Measurements from ENCODE around the gene SYF2.
"Not testable (repeated sequence)": the region's sequence is repeated elsewhere in the genome, so short reads cannot be mapped to it uniquely, and the experiment has no call there.

Gene SYF2

DNA sequence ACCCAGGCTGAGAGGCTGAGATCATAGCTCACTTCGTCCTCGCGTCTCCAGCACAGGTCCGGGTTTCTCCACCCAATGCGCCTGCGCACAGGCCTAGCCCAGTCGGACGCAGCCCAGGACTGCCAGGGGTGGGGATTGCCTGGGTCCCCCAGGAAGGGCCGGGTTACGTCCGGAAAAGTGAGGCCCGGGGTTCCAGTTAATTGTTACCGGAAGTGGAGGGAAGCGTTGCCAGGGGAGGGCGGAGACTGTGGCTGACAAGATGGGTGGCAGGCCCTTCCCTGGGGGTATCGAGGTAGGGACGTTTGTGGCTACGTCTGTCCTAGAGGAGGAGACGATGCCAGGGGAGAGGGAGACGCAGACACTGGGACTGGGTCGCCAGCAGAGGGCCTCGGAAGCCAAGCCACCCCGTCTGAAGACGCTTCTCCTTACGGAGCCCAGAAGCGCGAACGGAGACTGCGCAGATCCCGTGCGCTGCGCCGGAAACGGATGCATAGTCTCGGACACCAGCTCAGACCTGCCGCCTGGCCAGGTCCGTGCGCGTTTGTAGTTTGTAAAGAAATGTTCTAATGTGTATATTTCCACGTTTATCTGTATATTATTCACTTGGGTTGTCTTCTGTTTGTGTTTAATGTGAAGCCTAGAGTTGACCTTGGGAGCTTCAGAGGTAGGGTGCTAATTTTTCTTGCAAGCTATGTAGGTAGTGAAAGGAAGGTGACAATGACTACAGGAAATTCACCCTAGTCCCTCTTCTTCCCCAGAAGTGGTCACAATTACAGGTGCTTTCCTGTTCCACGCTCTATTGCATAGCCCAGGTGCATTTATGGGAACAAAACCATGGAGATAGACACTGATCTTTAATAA lies 7.6 kb upstream of the SYF2 start:
- peak; percentile 92 for ATAC-seq (ENCODE audit: low read depth)
- TF ChIP-seq, protein P1, sequence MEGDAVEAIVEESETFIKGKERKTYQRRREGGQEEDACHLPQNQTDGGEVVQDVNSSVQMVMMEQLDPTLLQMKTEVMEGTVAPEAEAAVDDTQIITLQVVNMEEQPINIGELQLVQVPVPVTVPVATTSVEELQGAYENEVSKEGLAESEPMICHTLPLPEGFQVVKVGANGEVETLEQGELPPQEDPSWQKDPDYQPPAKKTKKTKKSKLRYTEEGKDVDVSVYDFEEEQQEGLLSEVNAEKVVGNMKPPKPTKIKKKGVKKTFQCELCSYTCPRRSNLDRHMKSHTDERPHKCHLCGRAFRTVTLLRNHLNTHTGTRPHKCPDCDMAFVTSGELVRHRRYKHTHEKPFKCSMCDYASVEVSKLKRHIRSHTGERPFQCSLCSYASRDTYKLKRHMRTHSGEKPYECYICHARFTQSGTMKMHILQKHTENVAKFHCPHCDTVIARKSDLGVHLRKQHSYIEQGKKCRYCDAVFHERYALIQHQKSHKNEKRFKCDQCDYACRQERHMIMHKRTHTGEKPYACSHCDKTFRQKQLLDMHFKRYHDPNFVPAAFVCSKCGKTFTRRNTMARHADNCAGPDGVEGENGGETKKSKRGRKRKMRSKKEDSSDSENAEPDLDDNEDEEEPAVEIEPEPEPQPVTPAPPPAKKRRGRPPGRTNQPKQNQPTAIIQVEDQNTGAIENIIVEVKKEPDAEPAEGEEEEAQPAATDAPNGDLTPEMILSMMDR (IDR thresholded peaks at IDR 0.05; ENCODE audit: poor library complexity, severe bottlenecking) = peak; percentile 62

DNA sequence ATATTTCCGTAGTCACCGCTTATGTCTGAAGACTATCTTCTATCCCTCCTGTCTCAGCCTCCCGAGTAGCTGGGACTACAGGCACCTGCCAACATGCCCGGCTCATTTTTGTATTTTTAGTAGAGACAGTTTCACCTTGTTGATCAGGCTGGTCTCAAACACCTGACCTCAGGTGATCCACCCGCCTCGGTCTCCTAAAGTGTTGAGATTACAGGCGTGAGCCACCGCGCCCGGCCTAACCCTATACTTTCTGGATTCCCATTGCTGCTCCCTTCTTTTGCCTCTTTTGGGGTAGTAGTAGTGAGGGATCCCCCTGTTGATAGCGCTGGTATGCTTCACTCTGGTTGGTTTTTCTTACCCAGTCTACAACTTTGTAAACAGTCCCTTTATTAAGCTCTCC lies 5.7 kb upstream of the SYF2 start:
- H3K27me3 ChIP-seq (ENCODE audit: insufficient read depth, poor library complexity, severe bottlenecking) = no peaks in the 10 kb centered on the region
- no peak overlapping the region for H3K4me3 ChIP-seq (ENCODE audit: severe bottlenecking)
- DNase-seq (ENCODE audit: low spot score) (no peak), ATAC-seq (ENCODE audit: low read depth) (no peak)
- TF ChIP-seq, protein P1 (IDR thresholded peaks at IDR 0.05; ENCODE audit: poor library complexity, severe bottlenecking) = no peak
- H3K27ac ChIP-seq (ENCODE audit: poor library complexity, severe bottlenecking) = no peak overlapping the region
- H3K4me1 ChIP-seq (ENCODE audit: insufficient read depth, poor library complexity, severe bottlenecking) = peaks cover 4% of the 10 kb centered on the region
- no peaks in the 10 kb centered on the region for H3K9me3 ChIP-seq (ENCODE audit: severe bottlenecking)
- H3K36me3 ChIP-seq (ENCODE audit: low read depth) = peaks cover 44% of the 10 kb centered on the region

More for the DNA sequence above, 7.6 kb upstream of the SYF2 start:
- no peaks in the 10 kb centered on the region for H3K27me3 ChIP-seq (ENCODE audit: insufficient read depth, poor library complexity, severe bottlenecking)
- peak; percentile 92 for DNase-seq (ENCODE audit: low spot score)
- no peaks in the 10 kb centered on the region for H3K9me3 ChIP-seq (ENCODE audit: severe bottlenecking)
- peaks cover 46% of the 10 kb centered on the region for H3K36me3 ChIP-seq (ENCODE audit: low read depth)
- peak overlapping the region; percentile 31 for H3K4me3 ChIP-seq (ENCODE audit: severe bottlenecking)
- H3K4me1 ChIP-seq (ENCODE audit: insufficient read depth, poor library complexity, severe bottlenecking) = peaks cover 4% of the 10 kb centered on the region
- peak overlapping the region; percentile 85 for H3K27ac ChIP-seq (ENCODE audit: poor library complexity, severe bottlenecking)

DNA sequence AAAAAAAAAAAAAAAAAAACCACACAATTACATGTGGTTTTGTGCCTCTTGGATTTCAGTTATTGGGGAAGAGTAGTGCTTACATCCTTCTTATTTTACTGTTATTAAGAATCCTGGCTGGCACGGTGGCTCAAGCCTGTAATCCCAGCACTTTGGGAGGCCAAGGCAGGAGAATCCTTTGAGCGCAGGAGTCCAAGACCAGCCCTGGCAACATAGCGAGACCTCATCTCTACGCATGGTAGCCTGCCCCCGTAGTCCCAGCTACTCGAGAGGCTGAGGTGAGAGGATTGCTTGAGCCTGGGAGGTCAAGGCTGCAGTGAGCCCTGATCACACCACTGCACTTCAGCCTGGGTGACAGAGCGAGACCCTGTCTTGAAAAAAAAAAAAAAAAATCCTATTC lies 4.0 kb upstream of the SYF2 start:
- not testable (repeated sequence) for H3K27ac ChIP-seq (ENCODE audit: poor library complexity, severe bottlenecking); DNase-seq (ENCODE audit: low spot score); H3K27me3 ChIP-seq (ENCODE audit: insufficient read depth, poor library complexity, severe bottlenecking); H3K4me3 ChIP-seq (ENCODE audit: severe bottlenecking); H3K9me3 ChIP-seq (ENCODE audit: severe bottlenecking); H3K4me1 ChIP-seq (ENCODE audit: insufficient read depth, poor library complexity, severe bottlenecking); ATAC-seq (ENCODE audit: low read depth)
- peaks cover 30% of the 10 kb centered on the region for H3K36me3 ChIP-seq (ENCODE audit: low read depth)

DNA sequence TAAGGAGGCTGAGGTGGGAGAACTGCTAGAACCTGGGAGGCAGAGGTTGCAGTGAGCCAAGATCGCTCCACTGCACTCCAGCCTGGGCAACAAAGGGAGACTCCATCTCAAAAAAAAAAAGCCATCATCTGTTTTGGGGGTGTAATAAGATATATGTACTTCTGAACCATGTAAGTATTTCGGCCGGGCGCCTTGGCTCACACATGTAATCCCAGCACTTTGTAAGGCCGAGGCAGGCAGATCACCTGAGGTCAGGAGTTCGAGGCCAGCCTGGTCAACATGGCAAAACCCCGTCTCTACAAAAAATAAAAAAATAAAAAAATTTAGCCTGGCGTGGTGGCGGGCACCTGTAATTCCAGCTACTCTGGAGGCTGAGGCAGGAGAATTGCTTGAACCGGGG lies 3.1 kb upstream of the SYF2 start:
- H3K27ac ChIP-seq (ENCODE audit: poor library complexity, severe bottlenecking); DNase-seq (ENCODE audit: low spot score); H3K9me3 ChIP-seq (ENCODE audit: severe bottlenecking); H3K4me1 ChIP-seq (ENCODE audit: insufficient read depth, poor library complexity, severe bottlenecking); H3K4me3 ChIP-seq (ENCODE audit: severe bottlenecking); ATAC-seq (ENCODE audit: low read depth); H3K27me3 ChIP-seq (ENCODE audit: insufficient read depth, poor library complexity, severe bottlenecking): not testable (repeated sequence)
- peaks cover 32% of the 10 kb centered on the region for H3K36me3 ChIP-seq (ENCODE audit: low read depth)

DNA sequence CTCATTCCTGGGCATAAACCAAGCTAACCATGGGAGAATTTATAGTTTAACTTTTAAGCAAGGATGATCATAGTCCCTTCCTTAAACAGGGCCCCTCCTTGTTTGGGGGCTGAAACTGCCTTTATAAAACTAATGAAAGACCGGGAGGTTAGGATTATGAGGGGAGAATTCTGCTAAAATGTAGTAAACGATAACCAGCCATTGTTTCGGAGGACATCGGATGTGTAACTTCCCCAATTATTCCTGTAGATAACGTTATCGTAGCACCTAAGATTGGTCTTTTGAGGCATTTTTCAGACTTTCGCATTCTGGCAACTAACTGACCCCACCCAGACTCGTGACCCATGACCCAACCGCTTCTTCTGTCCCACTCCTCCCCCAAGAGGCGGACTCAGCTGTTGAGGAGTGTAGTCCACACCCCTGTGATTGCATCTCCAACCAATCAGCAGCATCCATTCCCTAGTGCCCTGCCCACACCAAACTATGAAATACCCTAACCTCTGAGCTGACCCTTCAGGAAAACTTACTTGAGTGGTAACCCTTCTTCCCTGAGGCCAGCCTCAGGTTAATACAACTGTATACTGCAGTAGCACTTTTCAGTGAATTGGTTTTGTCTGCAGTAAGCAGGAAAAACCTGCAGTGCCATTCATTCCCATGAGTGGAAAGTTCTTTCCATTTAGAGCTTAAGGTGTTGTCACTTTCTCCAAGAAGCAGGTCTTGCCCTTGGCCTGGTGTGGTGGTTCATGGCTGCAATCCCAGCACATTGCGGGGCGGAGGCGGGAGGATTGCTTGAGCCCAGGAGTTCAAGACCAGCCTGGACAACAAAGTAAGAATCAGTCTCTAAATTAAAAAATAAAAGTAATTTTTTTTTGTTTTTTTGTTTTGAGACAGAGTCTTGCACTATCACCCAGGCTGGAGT lies 823 bp upstream of the SYF2 start:
- Histone ChIP-seq H3K4me1 (ENCODE audit: insufficient read depth, poor library complexity, severe bottlenecking) (no peaks in the 10 kb centered on the region), H3K9me3 (ENCODE audit: severe bottlenecking) (no peaks in the 10 kb centered on the region), H3K4me3 (ENCODE audit: severe bottlenecking) (peak overlapping the region; percentile 76), H3K36me3 (ENCODE audit: low read depth) (peaks cover 52% of the 10 kb centered on the region), H3K27ac (ENCODE audit: poor library complexity, severe bottlenecking) (peak overlapping the region; percentile 64), H3K27me3 (ENCODE audit: insufficient read depth, poor library complexity, severe bottlenecking) (no peaks in the 10 kb centered on the region)
- DNase-seq (ENCODE audit: low spot score) = peak; percentile 87
- TF ChIP-seq, protein P1 (IDR thresholded peaks at IDR 0.05; ENCODE audit: poor library complexity, severe bottlenecking) = no peak
- peak; percentile 88 for ATAC-seq (ENCODE audit: low read depth)
